GM12801 (cell line): ENCODE measurements around the gene MFSD6.

ENCODE experiments used
- TF ChIP-seq, protein P1 (sequence below): IDR thresholded peaks from one replicate; pipeline ENCODE4 v1.5.1; 2011; ENCODE audit warnings: control low read depth; ENCODE audit not compliant: insufficient read length; ENCODE audit errors: extremely low read depth

Gene MFSD6

GRCh38 chr2:190532581-190532980, 124.4 kb downstream of the MFSD6 start:
- TF ChIP-seq, protein P1, sequence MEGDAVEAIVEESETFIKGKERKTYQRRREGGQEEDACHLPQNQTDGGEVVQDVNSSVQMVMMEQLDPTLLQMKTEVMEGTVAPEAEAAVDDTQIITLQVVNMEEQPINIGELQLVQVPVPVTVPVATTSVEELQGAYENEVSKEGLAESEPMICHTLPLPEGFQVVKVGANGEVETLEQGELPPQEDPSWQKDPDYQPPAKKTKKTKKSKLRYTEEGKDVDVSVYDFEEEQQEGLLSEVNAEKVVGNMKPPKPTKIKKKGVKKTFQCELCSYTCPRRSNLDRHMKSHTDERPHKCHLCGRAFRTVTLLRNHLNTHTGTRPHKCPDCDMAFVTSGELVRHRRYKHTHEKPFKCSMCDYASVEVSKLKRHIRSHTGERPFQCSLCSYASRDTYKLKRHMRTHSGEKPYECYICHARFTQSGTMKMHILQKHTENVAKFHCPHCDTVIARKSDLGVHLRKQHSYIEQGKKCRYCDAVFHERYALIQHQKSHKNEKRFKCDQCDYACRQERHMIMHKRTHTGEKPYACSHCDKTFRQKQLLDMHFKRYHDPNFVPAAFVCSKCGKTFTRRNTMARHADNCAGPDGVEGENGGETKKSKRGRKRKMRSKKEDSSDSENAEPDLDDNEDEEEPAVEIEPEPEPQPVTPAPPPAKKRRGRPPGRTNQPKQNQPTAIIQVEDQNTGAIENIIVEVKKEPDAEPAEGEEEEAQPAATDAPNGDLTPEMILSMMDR = no peak

DNA sequence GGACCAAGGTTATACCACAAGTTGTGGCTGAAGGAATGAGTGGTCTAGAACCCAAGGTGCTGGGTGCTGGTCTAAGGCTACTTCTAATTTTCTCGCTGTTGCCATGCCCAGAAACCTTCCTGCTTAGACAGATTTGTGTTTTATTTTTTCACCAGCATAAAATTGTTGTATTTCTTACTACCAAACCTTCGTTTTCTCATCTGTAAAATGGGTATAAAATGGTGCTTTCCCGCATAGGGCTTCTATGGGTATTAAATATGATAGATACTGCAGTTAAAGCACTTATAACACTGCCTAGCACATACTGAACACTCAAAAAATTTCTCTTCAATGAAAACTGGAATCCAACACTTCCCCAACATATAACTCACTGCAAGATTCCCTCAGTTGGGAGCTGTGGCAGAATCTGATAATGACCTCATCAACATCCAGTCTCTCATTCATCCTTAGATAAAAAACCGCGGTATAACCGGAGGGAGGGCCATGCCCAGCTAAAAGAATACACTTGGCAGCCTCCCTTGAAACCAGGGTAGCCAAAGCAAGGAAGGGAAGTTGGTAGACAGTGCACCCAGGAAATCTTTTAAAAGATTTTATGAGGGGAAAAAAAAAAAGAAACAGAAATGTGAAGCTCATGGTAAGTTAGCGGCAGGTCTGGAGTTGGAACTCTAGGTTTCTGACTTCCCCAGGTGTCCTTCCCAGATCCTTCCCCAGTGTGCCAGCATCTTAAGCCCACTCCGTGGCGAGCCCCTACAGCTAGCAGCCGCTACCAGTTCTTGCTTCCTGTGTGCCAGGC, 125.2 kb downstream of the MFSD6 start:
- TF ChIP-seq, protein P1 = no peak

DNA sequence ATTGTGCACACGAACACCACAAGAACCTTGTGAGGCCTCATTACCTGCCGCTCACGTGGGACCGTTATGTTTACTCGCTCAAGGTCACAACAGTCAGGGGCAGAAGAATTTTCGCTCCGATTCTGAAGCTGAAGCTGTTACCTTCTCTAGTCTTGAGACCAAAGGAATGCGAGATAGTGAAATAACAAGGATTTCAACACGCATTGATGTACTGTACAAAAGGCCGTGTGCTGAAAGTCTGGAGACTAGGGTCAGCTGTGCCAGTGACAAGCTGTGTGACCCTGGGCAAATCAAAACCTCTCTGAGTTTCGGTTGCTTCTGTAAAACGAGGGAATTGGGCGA, 125.8 kb downstream of the MFSD6 start:
- TF ChIP-seq, protein P1 = no peak

- TF ChIP-seq, protein P1 = no peak
Measured at GRCh38 chr2:190534310-190535120, 126.4 kb downstream of the MFSD6 start, which contains the start of gene NEMP2. TSS of gene NEMP2 (minus strand) at chr2:190534722. CDS start at chr2:190534655, 67 bp downstream.

DNA sequence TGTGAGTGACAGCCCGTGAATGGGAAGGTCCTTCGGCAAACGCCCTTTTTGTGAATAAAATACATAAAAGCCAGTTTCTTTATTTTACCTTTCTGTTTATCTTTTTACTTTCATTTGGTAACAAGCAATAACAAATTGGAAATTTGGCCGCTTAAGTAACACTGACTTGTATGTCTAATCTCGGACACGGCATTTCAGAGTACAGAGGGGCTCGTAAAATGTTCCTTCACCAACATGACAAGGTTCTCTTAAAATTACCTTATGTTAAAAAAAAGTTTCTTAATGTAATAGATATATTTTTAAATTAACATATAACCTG, 126.9 kb downstream of the MFSD6 start:
- TF ChIP-seq, protein P1 = no peak

DNA sequence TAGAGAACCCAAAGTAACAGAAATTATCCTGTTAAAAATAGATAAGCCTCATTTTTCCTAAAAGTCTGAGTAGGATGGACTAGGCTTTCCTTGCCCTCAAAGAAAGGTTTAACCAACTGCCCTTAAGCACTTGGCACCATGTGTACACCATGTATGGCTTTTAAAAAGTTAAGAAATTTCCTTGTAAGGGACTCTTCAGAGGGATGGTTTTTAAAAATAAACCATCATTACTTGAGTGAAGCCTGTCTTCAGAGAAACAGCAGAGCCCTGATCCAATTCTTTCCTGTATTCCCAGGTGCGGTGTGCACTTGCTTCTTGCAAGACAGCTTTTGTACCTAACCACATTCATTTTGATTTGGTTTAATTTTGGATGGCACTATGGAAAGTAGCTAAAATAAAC, 127.4 kb downstream of the MFSD6 start:
- TF ChIP-seq, protein P1 = no peak

DNA sequence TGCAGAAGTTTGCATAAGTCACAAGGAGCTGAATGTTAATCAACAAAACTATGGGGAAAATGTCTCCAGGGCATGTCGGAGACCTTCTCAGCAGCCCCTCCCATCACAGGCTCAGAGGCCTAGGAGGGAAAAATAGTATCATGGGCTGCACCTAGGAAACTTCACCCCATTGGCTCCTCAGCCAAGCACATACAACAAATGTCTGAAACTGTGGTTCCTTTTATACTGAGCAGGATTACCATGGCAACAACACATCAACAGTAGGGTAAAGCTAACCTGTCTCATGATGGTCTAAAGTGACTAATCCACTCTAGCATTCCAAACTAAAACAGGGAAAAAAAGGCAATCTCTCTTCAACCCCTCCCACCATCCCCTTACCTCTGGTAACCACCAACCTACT, 129.6 kb downstream of the MFSD6 start:
- TF ChIP-seq, protein P1 = no peak
